WTC11 (cell line): ENCODE results near the gene COL26A1.

ENCODE experiments used
- AFF4 ChIP-seq: sonication (generic); formaldehyde crosslinking; IDR thresholded peaks from 2 replicates; pipeline ENCODE4 v1.8.1; 2023; ENCODE audit warnings: mild to moderate bottlenecking, missing genetic modification reagents, borderline replicate concordance
- CREB1 ChIP-seq: sonication (generic); formaldehyde crosslinking; IDR thresholded peaks from 2 replicates; pipeline ENCODE4 v1.8.0; 2023; ENCODE audit warnings: mild to moderate bottlenecking, missing genetic modification reagents
- CTCF ChIP-seq: fragments of 200-600 bp; IDR thresholded peaks from 2 replicates; pipeline ENCODE4 v1.8.0; 2022; ENCODE audit warnings: antibody characterized with exemption
- FOXP1 ChIP-seq: sonication (generic); formaldehyde crosslinking; IDR thresholded peaks from 2 replicates; pipeline ENCODE4 v1.8.0; 2022; ENCODE audit warnings: missing genetic modification reagents, mild to moderate bottlenecking, moderate library complexity, borderline replicate concordance
- IRF1 ChIP-seq: sonication (generic); formaldehyde crosslinking; IDR thresholded peaks from 2 replicates; pipeline ENCODE4 v1.8.0; 2023; ENCODE audit warnings: missing genetic modification reagents
- IRF2 ChIP-seq: sonication (generic); formaldehyde crosslinking; IDR thresholded peaks from 2 replicates; pipeline ENCODE4 v1.8.0; 2022; ENCODE audit warnings: low read depth, missing genetic modification reagents, borderline replicate concordance
- NFYB ChIP-seq: sonication (generic); formaldehyde crosslinking; conservative IDR thresholded peaks from 2 replicates; pipeline ENCODE4 v1.8.0; 2022; ENCODE audit warnings: low read depth, missing genetic modification reagents
- USF2 ChIP-seq: sonication (generic); formaldehyde crosslinking; IDR thresholded peaks from 2 replicates; pipeline ENCODE4 v1.8.1; 2023; ENCODE audit warnings: mild to moderate bottlenecking, missing genetic modification reagents, moderate library complexity
- ZNF281 ChIP-seq: sonication (generic); formaldehyde crosslinking; IDR thresholded peaks from 2 replicates; pipeline ENCODE4 v1.8.0; 2023; ENCODE audit warnings: mild to moderate bottlenecking, missing genetic modification reagents

GRCh38 chr7:101393865-101394264, 31.2 kb downstream of the COL26A1 start:
- no peak for TF ChIP-seq CTCF
- TF ChIP-seq IRF2 = no peak
- TF ChIP-seq ZNF281 (CRISPR knock-in tag) = no peak
- no peak for TF ChIP-seq AFF4 (CRISPR knock-in tag)
- TF ChIP-seq IRF1 (CRISPR knock-in tag) = no peak
- no peak for TF ChIP-seq FOXP1
- no peak for TF ChIP-seq CREB1 (CRISPR knock-in tag)
- TF ChIP-seq NFYB (CRISPR knock-in tag) = no peak
- no peak for TF ChIP-seq USF2 (CRISPR knock-in tag)
